ENCODE results near the gene ASGR2. TPM values are rescaled to one million over a fixed set of nuclear protein-coding genes. Genes with fewer than 3 reads are reported as not detected.

ASGR2 gene
- total and polyA plus RNA-seq, 2 of the 13 experiments (the other 11 are each of a cell fraction or from before 2014, with no cell fraction given) = 320 to 754 TPM

GRCh38 chr17:7114241-7114874 lies at the start of gene ASGR2 (continued):
- TF ChIP-seq, protein P1, sequence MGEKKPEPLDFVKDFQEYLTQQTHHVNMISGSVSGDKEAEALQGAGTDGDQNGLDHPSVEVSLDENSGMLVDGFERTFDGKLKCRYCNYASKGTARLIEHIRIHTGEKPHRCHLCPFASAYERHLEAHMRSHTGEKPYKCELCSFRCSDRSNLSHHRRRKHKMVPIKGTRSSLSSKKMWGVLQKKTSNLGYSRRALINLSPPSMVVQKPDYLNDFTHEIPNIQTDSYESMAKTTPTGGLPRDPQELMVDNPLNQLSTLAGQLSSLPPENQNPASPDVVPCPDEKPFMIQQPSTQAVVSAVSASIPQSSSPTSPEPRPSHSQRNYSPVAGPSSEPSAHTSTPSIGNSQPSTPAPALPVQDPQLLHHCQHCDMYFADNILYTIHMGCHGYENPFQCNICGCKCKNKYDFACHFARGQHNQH (CRISPR knock-in tag; IDR thresholded peaks at IDR 0.05) = peak; percentile 74
- TF ChIP-seq, protein P2, sequence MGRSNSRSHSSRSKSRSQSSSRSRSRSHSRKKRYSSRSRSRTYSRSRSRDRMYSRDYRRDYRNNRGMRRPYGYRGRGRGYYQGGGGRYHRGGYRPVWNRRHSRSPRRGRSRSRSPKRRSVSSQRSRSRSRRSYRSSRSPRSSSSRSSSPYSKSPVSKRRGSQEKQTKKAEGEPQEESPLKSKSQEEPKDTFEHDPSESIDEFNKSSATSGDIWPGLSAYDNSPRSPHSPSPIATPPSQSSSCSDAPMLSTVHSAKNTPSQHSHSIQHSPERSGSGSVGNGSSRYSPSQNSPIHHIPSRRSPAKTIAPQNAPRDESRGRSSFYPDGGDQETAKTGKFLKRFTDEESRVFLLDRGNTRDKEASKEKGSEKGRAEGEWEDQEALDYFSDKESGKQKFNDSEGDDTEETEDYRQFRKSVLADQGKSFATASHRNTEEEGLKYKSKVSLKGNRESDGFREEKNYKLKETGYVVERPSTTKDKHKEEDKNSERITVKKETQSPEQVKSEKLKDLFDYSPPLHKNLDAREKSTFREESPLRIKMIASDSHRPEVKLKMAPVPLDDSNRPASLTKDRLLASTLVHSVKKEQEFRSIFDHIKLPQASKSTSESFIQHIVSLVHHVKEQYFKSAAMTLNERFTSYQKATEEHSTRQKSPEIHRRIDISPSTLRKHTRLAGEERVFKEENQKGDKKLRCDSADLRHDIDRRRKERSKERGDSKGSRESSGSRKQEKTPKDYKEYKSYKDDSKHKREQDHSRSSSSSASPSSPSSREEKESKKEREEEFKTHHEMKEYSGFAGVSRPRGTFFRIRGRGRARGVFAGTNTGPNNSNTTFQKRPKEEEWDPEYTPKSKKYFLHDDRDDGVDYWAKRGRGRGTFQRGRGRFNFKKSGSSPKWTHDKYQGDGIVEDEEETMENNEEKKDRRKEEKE (IDR thresholded peaks at IDR 0.05) = no peak
- TF ChIP-seq ZNF33B (CRISPR knock-in tag; IDR thresholded peaks at IDR 0.05) (no peak; the same call in 1 of the 2 replicates), ZNF607 (CRISPR knock-in tag; IDR thresholded peaks at IDR 0.05; ENCODE audit: borderline replicate concordance) (no peak; the same call in 1 of the 2 replicates), CC2D1A (CRISPR knock-in tag; IDR thresholded peaks at IDR 0.05) (no peak), CREM (IDR thresholded peaks at IDR 0.05) (peak; percentile 72), CREM (CRISPR knock-in tag; IDR thresholded peaks at IDR 0.05) (no peak), NR2C2 (CRISPR knock-in tag; IDR thresholded peaks at IDR 0.05; ENCODE audit: borderline replicate concordance) (peak; percentile 72), KAT7 (CRISPR knock-in tag; IDR thresholded peaks at IDR 0.05; ENCODE audit: borderline replicate concordance) (no peak), BCL3 (CRISPR knock-in tag; IDR thresholded peaks at IDR 0.05) (no peak), AKNA (CRISPR knock-in tag; IDR thresholded peaks at IDR 0.05; ENCODE audit: borderline replicate concordance) (no peak), ATF7 (IDR thresholded peaks at IDR 0.05) (no peak), ATF7 (CRISPR knock-in tag; IDR thresholded peaks at IDR 0.05) (peak; percentile 6; the same call in 1 of the 2 replicates), DNMT3B (CRISPR knock-in tag; conservative IDR thresholded peaks at IDR 0.05) (no peak), ZNF256 (CRISPR knock-in tag; conservative IDR thresholded peaks at IDR 0.05) (no peak), SATB2 (CRISPR knock-in tag; IDR thresholded peaks at IDR 0.05) (no peak), ZNF564 (CRISPR knock-in tag; IDR thresholded peaks at IDR 0.05) (peak; percentile 77), ZNF451 (CRISPR knock-in tag; IDR thresholded peaks at IDR 0.05) (peak; percentile 88), CAMTA2 (CRISPR knock-in tag; IDR thresholded peaks at IDR 0.05; ENCODE audit: borderline replicate concordance) (no peak), ZNF367 (CRISPR knock-in tag; IDR thresholded peaks at IDR 0.05; ENCODE audit: borderline replicate concordance) (no peak), ZNF616 (CRISPR knock-in tag; IDR thresholded peaks at IDR 0.05; ENCODE audit: low read depth) (0 out of 2 replicates have a peak, but pooled peaks have one; percentile 40)
